NCI-H2081 (cell line): ENCODE results near the gene LEKR1.

ENCODE experiments used
- DNase-seq, 2 experiments: peaks; one replicate each; lab custom pipeline; 2025; lab: John Stamatoyannopoulos, UW

The LEKR1 gene

DNA sequence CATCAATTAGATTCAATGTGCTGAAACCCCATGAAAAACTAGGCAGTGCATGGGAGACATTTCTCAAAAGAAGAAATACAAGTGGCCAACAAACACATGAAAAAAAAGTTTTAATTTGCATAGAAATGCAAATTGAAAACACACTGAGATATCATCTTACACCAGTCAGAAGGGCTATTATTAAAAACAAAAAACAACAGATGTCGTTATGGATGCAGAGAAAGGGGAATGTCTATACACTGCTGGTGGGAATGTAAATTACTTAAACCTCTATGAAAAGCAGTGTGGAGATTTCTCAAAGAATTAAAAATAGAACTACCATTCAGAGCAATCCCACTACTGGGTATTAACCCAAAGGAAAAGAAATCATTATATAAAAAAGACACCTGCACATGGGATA is 235.1 kb downstream of the LEKR1 start:
- DNase-seq, result no peak

DNA sequence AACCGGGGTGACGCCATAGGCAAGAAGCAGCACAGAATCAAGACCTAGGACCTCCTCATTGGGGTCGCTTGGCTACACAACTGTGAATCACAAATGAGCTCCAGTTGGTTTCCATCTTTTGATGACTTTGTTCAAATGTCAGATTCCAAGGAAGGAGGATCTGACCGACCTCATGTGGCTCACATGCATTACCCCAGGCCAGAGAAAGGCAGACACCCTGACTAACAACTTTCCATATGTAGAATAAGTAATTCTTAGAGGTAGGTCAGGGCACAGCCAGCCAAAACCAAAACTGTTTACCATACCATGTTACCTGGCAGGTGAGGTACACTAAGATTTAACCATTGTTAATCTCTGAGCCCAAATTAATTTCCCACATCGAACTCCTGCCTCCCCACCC is 237.3 kb downstream of the LEKR1 start:
- DNase-seq, result no peak

DNA sequence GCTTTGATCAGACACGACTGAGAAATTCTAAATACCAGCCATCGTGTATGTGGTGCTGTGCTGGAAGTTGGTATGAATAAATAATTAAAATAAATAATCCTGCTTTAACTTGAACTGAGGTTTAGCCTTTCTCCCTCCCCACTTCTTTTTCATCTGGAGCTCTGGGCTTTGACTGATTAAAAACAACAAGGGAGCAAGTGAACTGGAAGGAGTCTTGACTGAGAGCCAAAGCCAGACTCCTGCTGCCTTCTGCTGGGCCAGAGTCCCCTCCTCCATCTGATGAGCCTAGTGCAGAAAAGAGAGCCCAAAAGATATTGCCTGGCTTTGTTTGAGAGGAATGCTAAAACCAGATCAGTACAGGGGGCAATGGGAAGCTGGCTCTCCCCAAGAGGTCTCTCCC is 237.8 kb downstream of the LEKR1 start:
- peak in 1 of 2 experiments; percentile 29 for DNase-seq

DNA sequence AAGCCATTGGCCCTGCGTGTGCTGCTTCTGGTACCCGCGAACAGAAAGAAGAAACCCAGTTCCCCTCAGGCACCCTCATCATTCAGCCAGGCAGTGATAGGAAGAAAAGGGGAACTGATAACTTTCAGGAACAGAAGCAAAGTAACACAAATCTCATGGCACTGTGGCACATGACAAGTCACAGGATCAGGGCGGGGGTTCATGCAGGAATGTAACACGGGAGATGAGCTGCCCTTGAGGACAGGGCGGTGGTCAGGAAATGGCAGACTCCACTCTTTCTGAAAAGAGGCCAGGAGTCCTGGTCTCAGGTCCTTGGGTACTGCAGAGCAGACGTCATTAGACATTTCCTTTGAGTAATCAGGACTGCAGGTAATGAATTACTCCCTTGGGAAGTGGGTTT is 238.2 kb downstream of the LEKR1 start:
- no peak for DNase-seq

DNA sequence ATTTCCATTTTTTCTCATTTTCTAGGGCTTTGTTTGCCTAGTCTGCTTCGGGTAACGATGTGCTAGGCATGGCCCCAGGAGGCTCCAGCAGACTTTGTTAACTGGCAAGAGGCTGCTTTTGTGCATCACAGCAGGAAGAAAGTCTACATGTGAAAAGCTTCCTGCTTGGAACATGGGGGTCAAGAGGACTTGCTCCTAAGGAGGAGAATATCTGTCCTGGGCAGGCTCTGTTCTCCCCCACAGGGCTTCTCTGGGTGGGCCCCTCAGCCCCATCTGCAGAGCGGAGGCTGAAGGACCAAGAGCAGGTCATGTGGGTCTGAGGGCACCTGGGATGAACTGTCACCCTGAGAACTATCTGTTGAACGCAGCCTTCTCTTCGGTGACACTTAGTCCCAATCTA is 239.0 kb downstream of the LEKR1 start:
- peak in 1 of 2 experiments; percentile 48 for DNase-seq

DNA sequence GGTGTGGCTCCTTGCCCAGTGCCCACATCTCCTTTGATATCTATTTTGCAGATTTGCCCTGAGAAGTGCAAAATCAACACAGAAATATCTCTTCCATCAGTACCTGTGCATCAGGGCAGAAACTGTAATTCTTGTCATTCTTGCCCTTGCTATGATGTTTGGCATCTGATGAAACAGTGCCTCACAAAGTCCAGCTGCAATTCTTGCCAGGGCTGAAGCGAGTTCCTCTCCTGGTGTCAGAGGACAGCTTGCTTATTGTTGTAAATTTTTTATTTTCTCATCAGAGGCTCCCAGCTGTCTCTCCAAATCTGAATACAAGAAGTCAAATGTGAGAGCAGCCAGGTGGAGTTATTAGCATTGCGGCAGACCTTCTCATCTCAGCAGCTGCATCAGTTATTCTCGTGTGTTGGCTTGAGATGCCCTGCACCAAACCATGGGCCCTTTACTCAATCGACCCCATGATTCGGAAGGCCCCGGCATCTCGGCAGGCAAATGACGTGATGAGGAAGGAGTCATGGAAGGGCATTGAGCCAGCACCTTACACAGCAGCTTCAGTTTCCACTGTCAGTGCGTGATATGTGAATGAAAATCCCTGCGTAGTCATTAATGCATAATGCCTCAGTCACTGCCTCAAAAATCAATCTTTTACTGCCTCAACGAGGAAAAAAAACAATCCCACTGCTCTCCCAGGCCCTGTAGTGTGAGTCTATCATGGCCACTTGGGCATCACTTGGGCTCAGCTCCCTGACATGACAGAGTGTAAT is 240.4 kb downstream of the LEKR1 start:
- DNase-seq, result no peak

DNA sequence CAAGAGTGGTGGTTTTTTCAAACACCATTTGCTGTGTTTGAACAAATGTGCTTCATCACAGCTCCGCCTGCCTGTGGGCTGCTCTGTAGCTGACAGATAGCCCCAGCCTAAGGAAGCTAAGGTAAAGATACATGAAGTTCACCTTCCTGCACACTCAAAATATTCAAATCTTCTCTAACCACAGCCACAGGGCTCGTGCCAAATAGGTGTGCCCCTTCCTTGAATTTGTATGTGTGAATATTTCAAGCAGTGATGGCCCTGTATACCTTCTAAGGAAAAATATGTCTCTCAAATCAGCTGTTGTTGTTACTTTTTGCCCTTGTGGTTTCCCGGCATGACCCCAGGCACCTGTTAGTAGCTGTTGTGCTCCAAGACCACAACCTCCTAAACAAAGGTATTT is 241.0 kb downstream of the LEKR1 start:
- DNase-seq, result no peak

DNA sequence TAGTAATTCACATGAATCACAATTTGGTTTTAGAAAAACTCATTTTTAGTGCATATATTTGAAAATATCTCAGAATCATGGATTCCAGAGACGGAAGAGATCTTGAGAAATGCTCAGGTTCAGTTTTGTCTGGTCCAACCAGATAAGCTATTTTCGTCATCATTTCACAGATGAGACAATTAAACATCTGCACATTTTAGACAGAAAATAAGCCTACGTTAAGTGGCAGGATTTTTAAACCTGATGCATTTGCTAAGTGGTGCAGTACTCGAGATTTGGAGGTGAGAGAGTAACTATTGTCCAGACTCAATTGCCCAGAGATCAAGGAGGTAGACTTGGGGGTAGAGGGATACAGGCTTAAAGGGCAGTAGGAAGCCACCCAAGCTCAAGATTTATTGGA is 243.3 kb downstream of the LEKR1 start:
- DNase-seq, result no peak

DNA sequence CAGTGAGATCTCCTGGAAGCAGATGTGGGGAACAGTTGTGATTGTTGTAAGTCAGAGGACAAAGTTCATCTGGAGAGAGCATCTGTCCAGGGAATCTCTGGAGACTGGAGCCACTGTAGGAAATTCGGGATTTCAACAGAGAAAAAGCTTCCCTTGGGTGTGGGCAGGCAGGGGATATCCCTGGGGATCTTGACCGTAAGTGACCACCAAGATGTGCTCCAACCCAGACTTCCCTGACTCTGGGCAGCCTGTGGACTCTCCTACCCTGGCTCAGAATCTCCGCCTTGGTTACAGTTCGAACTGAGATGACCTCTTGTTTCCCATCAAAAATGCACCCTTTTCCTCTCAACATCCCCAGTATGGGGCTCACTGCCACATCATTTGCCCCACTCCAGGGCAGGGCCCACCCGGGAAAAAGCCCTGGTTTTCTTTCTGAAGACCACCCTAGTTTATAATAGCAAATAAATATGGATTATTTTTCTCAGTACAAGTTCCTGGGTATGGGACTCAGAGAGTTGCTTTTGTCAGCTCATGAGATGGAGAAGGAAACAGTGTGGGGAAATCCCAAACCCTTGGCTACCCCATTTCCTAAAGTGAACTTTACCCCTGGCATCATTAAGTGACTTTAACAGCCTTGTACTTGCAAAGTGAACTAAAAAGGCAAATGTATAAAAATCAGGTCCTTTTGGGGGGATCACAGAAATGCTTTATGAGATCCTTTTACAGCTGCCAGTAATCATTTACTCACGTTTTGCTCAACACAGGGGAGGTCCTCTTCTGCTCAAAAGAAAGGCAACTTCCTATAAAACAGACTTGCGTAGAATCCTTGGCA is 243.9 kb downstream of the LEKR1 start:
- DNase-seq, result no peak

DNA sequence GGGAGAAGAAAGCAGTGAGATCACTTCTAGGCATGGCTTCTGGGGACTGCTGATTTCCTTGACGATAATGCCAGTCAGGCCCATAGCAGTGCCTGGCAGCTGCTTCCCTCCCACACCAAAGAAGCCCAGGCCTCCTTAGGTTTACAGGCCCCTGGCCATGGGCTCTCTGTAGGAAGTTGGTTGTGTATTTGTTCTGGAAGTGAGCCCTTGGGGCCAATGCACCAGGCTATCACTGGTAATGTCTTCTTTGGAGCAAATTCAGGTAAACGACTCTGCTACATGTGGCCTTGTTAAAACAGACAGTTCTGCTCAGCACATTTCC is 244.5 kb downstream of the LEKR1 start:
- no peak for DNase-seq

DNA sequence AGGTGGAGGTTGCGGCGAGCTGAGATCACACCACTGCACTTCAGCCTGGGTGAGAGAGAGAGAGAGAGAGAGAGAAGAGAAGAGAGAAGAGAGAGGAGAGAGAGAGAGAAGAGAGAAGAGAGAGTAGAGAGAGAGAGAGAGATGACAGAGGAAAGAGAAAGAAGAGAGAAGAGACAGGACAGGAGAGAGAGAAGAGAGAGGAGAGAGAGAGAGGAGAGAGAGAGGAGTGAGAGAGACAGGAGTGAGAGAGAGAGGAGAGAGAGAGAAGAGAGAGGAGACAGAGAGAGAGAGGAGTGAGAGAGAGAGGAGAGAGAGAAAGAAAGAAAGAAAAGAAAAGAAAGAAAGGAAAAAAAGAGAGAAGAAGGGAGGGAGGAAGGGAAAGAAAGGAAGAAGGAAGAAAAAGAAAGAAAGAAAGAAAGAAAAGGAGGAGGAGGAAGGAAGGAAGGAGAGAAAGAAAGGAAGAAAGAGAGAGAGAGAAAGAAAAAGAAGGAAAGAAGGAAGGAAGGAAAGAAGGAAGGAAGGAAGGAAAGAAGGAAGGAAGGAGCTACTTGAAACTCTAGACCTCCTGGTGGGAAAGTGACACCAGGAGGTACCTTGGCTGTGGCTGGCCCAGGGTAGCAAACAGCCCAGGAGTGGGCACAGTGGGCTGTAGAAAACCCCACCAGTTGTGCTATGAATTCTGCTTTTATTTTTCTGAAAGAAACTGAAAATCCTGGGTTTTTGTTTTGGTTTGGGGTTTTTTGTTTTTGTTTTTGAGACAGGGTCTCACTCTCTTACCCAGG is 245.8 kb downstream of the LEKR1 start:
- DNase-seq, result no peak

DNA sequence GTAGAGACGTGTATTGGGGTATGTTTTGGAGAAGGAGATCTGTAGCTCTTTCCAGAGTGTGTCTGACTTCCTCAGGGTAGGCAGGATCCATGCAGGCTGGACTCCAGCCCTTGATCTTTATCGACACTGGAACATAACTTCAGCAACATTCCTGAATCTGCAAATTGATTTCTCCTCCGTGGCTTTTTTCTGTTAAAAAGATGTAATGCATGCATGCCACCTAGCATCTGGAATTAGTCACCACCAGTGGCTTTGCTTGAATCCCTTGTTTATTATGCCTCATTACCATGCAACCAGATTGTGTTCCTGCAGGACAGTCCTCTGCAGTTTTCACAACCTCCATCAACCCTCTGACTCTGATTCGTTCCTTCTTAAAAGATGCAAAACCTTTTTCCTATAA is 247.7 kb downstream of the LEKR1 start:
- DNase-seq, result no peak

DNA sequence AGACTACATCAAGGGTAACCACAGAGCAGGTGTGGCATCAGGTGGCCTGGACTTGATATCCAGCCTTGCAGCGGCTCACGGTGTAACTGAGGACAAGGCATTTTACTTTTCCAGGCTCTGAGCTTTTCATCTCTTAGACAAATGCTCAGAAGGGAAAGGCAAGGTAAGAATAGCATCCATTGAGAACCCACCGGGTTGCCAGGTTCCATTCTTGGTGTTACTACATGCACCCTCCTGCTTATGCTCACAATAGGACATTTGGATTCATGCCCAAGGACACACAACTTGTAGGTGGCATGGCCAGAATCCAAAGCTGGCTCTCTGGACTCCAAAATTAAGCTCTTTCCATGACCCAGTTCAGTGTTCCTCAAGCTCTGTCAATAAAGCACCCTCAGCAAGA is 248.3 kb downstream of the LEKR1 start:
- DNase-seq, result peak; percentile 15 to 36

DNA sequence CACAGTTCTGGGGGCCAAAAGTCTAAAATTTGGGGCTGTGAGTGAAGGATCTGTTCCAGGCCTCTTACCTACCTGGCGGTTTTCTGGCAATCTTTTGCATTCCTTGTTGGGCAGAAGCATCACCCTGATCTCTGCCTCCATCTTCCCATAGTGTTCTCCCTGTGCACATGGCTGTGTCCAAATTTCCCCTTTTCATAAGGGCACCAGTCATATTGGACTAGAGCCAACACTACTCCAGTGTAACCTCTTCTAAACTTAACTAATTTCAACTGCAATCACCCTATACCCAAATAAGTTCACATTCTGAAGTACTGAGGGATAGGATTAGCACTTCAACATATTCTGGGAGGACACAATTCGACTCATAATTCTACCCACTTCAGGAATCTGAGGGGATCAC is 248.8 kb downstream of the LEKR1 start:
- DNase-seq, result no peak

DNA sequence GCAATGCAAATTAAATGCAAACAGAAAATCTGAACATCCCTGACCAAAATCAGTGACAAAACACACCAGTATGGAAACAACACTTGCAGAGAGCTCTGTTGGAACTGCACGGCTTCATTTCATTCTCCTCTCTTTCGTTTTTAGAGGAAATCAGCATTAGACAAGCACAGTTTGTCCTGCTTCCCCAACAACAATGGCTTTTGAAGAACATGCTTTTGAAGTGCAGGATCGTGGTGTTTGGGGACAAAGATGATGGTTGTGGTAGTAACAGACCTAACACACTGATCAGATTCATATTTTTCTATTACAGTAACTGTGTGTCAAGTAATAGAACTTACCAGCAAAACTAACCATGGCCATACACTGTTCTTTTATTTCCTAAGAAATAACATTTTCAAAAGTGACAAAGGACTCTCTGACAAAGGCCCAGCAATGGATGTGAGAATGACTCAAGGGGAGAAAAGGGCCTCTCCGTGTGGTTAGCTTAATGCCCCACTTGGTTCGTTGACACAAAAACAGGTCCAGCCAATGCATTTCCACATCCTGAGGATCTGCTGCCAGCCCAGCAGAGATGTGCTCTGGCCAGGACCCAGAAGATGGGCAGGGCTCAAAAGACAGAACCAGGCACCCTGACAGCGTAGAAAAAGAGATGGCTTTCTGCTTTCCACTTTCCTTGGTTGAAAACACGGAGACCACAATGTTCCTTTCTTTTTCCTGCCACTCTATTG is 249.7 kb downstream of the LEKR1 start:
- peak in 1 of 2 experiments; percentile 16 for DNase-seq

DNA sequence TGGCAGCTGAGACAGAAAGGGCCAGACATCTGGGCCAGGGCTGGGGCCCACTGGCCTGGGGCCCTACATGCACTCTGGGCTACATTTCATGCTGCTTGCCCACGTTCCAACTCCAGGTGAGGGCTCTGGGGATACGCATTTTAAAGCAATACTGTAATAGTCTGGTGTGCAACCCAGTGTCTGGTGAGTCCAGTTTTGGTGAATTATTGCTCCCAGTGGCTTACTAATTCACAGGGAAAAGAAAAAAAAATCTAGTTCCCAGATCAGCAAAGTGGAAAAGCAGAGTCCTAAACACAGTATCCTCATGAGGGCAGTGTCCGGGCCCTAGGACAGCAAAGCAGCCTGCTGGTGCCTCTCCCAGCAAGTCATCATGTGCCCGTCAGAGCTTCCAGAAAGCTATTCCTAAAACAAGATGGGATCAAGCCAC is 251.4 kb downstream of the LEKR1 start:
- no peak for DNase-seq

DNA sequence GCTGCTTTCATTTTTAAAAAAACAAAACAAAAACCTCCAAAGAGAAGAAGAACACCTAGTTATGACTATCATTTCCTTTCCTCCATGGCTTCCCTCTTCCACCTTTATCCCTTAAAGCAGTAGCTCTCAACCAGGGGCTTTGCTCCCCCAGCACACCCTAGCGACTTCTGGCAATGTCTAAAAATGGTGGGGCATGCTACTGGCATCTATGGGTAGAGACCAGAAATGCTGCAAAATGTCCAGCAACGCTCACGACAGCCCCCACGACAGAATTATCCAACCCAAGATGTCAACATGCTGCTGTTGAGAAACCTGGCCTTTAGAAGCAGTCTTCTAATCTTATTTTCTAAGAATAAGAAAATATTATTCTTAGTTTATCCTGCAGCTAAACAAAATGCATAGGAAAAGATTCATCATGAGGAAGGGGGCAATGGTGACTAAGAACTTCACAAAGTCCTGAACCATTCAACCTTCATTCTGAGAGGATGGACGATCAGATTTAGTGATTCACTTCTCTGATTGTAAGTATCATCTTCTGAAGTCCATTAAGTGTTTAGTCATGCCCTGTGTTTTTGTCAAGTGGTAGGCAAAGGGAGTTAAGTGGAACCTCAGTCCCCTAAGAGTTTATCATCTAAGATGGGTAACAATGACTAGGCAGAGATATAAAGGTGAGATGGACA is 252.1 kb downstream of the LEKR1 start:
- no peak for DNase-seq

DNA sequence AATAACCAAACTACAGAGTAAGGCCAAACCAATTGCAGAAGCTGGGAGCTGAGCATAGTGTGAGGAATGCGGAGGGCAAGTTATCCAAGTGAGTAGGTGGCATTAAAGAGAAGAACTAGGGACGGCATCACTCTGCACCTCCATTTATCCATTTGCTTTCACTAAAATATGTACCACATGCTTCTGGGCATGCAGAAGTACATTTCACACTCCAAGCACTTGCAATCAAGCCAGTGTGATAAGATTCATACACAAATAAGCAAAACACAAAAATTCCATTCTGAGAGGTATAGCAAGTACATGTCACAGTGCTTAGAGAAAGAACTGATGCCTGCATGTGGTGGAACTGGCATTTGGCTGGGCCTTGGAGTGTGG is 252.6 kb downstream of the LEKR1 start:
- no peak for DNase-seq

DNA sequence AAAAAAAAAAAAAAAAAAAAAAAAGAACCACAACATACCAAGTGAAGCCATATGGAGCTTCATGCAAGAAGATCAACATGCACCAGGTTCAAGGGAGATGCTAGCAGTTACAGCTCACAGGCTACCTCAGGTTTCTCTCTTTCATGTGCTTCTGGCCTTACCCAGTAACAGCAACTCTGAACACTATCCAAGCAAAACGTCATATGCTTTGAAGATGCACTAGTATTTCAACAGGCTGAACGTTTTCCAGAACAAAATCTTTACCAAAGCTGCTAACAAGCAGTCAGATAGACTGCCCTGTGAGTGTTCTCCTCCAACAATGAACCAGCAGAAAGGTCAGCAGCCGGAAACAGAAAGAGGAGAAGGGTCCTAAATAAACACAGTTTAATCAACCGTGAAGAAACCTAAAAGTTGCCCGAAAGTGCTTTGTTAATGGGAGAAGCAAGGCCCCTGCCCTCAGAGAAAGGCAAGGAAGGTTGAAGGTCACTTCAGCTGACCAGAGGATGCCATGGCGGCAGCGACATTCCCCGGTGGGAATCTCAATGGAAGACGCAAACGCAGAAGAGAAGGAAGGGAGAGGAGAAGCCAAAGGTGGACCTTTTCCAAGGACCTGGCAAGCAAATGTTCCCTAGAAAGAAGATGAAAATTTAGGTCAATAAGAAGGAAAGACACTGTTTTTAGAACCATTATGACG is 253.7 kb downstream of the LEKR1 start:
- DNase-seq, result no peak

DNA sequence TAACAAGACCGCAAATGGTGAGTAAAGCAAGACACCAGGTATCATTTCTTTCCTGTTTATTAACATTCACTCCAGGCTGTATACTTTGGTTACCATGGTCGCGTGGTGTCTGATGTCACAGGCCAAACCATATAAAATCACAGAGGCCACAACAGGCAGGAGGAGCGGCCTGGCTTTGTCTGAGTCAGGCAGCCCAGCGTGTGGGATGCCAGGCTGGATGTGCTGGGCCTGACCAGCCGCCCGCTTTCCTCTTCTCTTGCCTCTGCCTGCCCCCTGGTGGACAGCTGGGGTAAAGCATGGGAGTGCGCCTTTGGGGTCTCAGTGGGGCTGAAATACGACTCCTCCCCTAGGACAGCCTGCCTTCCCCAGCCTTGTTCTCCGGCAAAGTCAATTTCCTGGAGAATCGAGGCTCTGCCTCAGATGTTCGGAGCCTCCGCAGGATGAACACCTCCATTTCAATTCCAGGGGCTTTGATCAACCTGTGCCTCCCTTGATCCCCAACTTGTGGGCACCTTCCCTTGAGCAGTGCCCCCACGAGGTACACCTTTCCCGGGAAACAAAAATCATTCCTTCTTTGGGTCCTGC is 255.6 kb downstream of the LEKR1 start:
- DNase-seq, result no peak
